GM12878 (cell line): ENCODE results near the gene PRKCQ. TPM values are rescaled to one million over a fixed set of nuclear protein-coding genes. Genes with fewer than 3 reads are reported as not detected.

Experiments used
- ATAC-seq: fragments of 200-7000 bp; cut with Tn5 transposase; 3 replicates; pipeline ENCODE4 v1.9.1; 2020; ENCODE audit warnings: mild to moderate bottlenecking, moderate library complexity
- BruUV-seq: library from RNA; stranded (reverse); fragments of 400-500 nt; replicated peaks from 2 replicates; lab custom pipeline; 2021; lab: Mats Ljungman, UMichigan
- CTCF ChIA-PET: fragments of 300-600 bp; sonication (Branson Sonifier 250); formaldehyde crosslinking; extraction: SDS; loops from one replicate; lab custom pipeline; 2021; ENCODE audit warnings: inconsistent platforms; lab: Yijun Ruan, JAX
- POLR2A ChIA-PET: fragments of 350-600 bp; formaldehyde crosslinking; extraction: SDS; loops from one replicate; lab custom pipeline; 2021; ENCODE audit warnings: inconsistent platforms; lab: Charles Lee
- RAD21 ChIA-PET: fragments of 300-600 bp; sonication (Branson Sonifier 250); formaldehyde crosslinking; loops from one replicate; lab custom pipeline; 2023; ENCODE audit warnings: antibody characterized with exemption; ENCODE audit not compliant: unreplicated experiment; lab: Charles Lee
- SMC1A ChIA-PET: fragments of 300-600 bp; sonication (Branson Sonifier 250); formaldehyde crosslinking; loops from one replicate; lab custom pipeline; 2023; ENCODE audit not compliant: unreplicated experiment, uncharacterized antibody; lab: Charles Lee
- DNase-seq: peaks from one replicate; pipeline ENCODE4 v3.0.0-alpha.2; 2011; ENCODE audit warnings: low read depth, low spot score
- FAIRE-seq: peaks from 3 replicates; lab custom pipeline; 2011; peaks lifted over from hg19 to GRCh38; lab: Jason Lieb, UNC
- H2AFZ ChIP-seq: 2 replicates; pipeline ENCODE4 v1.6.0; 2011; ENCODE audit warnings: low read depth, low read length, control low read depth; ENCODE audit not compliant: control insufficient read depth
- H3K27ac ChIP-seq: 2 replicates; pipeline ENCODE4 v1.5.1; 2011; ENCODE audit warnings: control low read depth; ENCODE audit not compliant: control insufficient read depth, insufficient read depth
- H3K27me3 ChIP-seq, 2 experiments: replicated peaks in 1 of 2; 2 replicates each; pipeline versions ENCODE4 v1.6.0 to v1.6.1; 2011; ENCODE audit warnings: low read length in 1 of 2; ENCODE audit not compliant: control insufficient read depth in 2 of 2, insufficient read depth in 2 of 2
- H3K36me3 ChIP-seq, 2 experiments: 2 replicates each; pipeline ENCODE4 v1.5.1; 2011; ENCODE audit warnings: low read length in 1 of 2; ENCODE audit not compliant: control insufficient read depth in 2 of 2, insufficient read depth in 2 of 2
- H3K4me1 ChIP-seq: 2 replicates; pipeline ENCODE4 v1.6.1; 2011; ENCODE audit warnings: mild to moderate bottlenecking, low read length, moderate library complexity, mixed read lengths; ENCODE audit not compliant: control insufficient read depth, insufficient read depth
- H3K4me2 ChIP-seq: 2 replicates; pipeline ENCODE4 v1.6.0; 2011; ENCODE audit warnings: control low read depth; ENCODE audit not compliant: control insufficient read depth, insufficient read depth
- H3K4me3 ChIP-seq: fragments of 200-600 bp; sonication (generic); 2 replicates; pipeline ENCODE4 v1.5.1; 2016
- H3K79me2 ChIP-seq: 2 replicates; pipeline ENCODE4 v1.6.0; 2011; ENCODE audit warnings: low read length; ENCODE audit not compliant: control insufficient read depth, insufficient read depth
- H3K9ac ChIP-seq: 2 replicates; pipeline ENCODE4 v1.8.0; 2011; ENCODE audit warnings: low read length, control low read depth, mixed read lengths; ENCODE audit not compliant: control insufficient read depth, insufficient read depth
- H3K9me3 ChIP-seq: replicated peaks from 3 replicates; pipeline ENCODE4 v1.5.1; 2011; ENCODE audit warnings: mild to moderate bottlenecking, low read length; ENCODE audit not compliant: control insufficient read depth, insufficient read depth
- H4K20me1 ChIP-seq: 2 replicates; pipeline ENCODE4 v1.6.0; 2011; ENCODE audit not compliant: control insufficient read depth, insufficient read depth
- CBFB ChIP-seq: IDR thresholded peaks from 2 replicates; pipeline ENCODE4 v1.6.1; 2016; ENCODE audit warnings: antibody characterized with exemption, low read depth
- CBX3 ChIP-seq: fragments of 200-600 bp; sonication (generic); IDR thresholded peaks from 2 replicates; pipeline ENCODE4 v1.6.1; 2016; ENCODE audit warnings: low read depth, borderline replicate concordance
- MEF2A ChIP-seq: IDR thresholded peaks from 2 replicates; pipeline ENCODE4 v1.6.1; 2011; ENCODE audit warnings: low read depth, mild to moderate bottlenecking, low read length, moderate library complexity; ENCODE audit not compliant: insufficient read depth
- PAX8 ChIP-seq: fragments of 450-650 bp; IDR thresholded peaks from 2 replicates; pipeline ENCODE4 v1.6.1; 2017; ENCODE audit warnings: mild to moderate bottlenecking, moderate library complexity
- SPI1 ChIP-seq: IDR thresholded peaks from 2 replicates; pipeline ENCODE4 v1.6.1; 2011; ENCODE audit warnings: low read depth, mild to moderate bottlenecking, low read length, moderate library complexity, borderline replicate concordance; ENCODE audit not compliant: insufficient read depth
- TBL1XR1 ChIP-seq: IDR thresholded peaks from 2 replicates; pipeline ENCODE4 v1.6.1; 2012; ENCODE audit warnings: low read depth, low read length, improper control_type of control experiment
- WRNIP1 ChIP-seq: IDR thresholded peaks from 2 replicates; pipeline ENCODE4 v1.6.1; 2011; ENCODE audit warnings: low read depth, low read length, improper control_type of control experiment, borderline replicate concordance
- ZNF217 ChIP-seq: fragments of 450-650 bp; IDR thresholded peaks from 2 replicates; pipeline ENCODE4 v1.6.1; 2017; ENCODE audit warnings: antibody characterized with exemption, mild to moderate bottlenecking
- WGBS: methylation state at CpG from one replicate; pipeline ENCODE4 v1.1.6; 2016; ENCODE audit warnings: low lambda C conversion rate; ENCODE audit not compliant: insufficient replicate concordance, insufficient coverage; ENCODE audit errors: missing lambda C conversion rate; 5-methylcytosine and 5-hydroxymethylcytosine counted together
- in situ Hi-C: fragments of 300-500 bp; cut with MboI; formaldehyde crosslinking; loops from 9 replicates; pipeline ENCODE4 v1.14.3; 2018; ENCODE audit warnings: mixed read lengths
- intact Hi-C: fragments of 100-400 bp; cut with micrococcal nuclease; formaldehyde crosslinking; loops from one replicate; pipeline ENCODE4 v1.14.2; 2022; ENCODE audit not compliant: unreplicated experiment
- polyA plus RNA-seq, 11 experiments: library from polyadenylated mRNA; depleted of rRNA in 4 of 11; unstranded in 6 of 11; stranded (reverse) in 5 of 11; fragments of >200 nt; fragmentation: Nextera tagmentation in 4 of 11; fragmentation: Illumina TruSeq in 1 of 11; extraction: Ambion mirVana in 4 of 11; extraction: Trizol in 1 of 11; gene quantifications; 1 replicate in 1 of 11; 2 replicates in 10 of 11; pipeline versions ENCODE4 v1.2.1 to v1.2.3, GENCODE V29; 2011 to 2016; ENCODE audit warnings: inconsistent platforms in 2 of 11, missing spikeins in 2 of 11, low read depth in 1 of 11
- total RNA-seq, 4 experiments: library from RNA; depleted of rRNA in 3 of 4; stranded (reverse); fragments of >200 nt in 3 of 4; fragmentation: Illumina TruSeq in 1 of 4; extraction: Trizol in 1 of 4; gene quantifications; 2 replicates each; pipeline versions ENCODE4 v1.2.1 to v1.2.3, GENCODE V29; 2013 to 2021

PRKCQ gene
- total and polyA plus RNA-seq, 10 of the 15 experiments (the other 5 are each of a cell fraction or from before 2014, with no cell fraction given), result 0.26 to 8.9 (median 0.98) TPM

GRCh38 chr10:6528198-6528950 is 51.7 kb downstream of the PRKCQ start (continued):
- TF ChIP-seq MEF2A (no peak), CBX3 (no peak), CBFB (no peak), TBL1XR1 (no peak)

GRCh38 chr10:6525599-6526165 is 54.4 kb downstream of the PRKCQ start:
- Histone ChIP-seq H3K4me3 (no peak overlapping the region), H3K4me2 (no peak overlapping the region), H3K9ac (no peak overlapping the region), H3K27me3 (peaks cover 0 to 3% of the 10 kb centered on the region in 2 experiments; a peak in 1 of 4 replicates), H3K4me1 (no peaks in the 10 kb centered on the region), H3K79me2 (no peaks in the 10 kb centered on the region), H3K27ac (no peak overlapping the region), H4K20me1 (no peaks in the 10 kb centered on the region), H2AFZ (no peak overlapping the region), H3K9me3 (no peaks in the 10 kb centered on the region), H3K36me3 (no peaks in the 10 kb centered on the region)
- ChIA-PET CTCF (no interaction called here), RAD21 (interaction anchor here (1.8 kb wide), 1 partner anchor 17 kb away, joined by 6 read pairs; no protein-coding TSS in a partner anchor), POLR2A (no interaction called here), SMC1A (interaction anchor here (1.2 kb wide), 1 partner anchor 10 kb away, joined by 3 read pairs; no protein-coding TSS in a partner anchor)
- in situ Hi-C loops, result no loop called here
- no peak for TF ChIP-seq WRNIP1
- no peak for TF ChIP-seq SPI1
- no peak for TF ChIP-seq PAX8
- no peak for TF ChIP-seq ZNF217
- 18% methylated on average over 4 of the region's 4 CpGs for WGBS
- ATAC-seq (no peak), FAIRE-seq (no peak), DNase-seq (no peak)
- intact Hi-C loops, result no loop called here
- no TSS peak for BruUV-seq
